ENCODE results near the gene DMD. TPM values are rescaled to one million over a fixed set of nuclear protein-coding genes. Genes with fewer than 3 reads are reported as not detected.

Gene DMD
- total RNA-seq, 3 donors from 2014 or later: 11.2 to 140 (median 12.6) TPM

DNA sequence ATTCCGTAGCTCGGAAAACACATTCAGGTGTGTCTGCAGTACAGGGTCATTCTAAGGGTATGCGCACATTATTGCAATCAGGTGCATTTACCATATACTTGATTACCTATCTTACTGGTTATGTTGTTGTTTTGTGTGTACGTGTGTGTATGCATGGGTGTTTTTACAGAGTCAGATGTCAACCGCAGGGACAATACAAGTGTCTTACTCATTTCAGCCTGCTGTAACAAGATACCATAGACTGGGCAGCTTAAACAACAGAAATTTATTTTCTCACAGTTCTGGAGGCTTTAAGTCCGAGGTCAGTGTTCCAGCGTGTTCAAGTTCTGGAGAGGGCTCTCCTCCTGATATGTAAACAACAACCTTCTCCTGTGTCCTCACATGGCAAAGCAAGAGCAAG, 316.7 kb downstream of the DMD start:
- H3K9me3 ChIP-seq: no peaks in the 10 kb centered on the region
- no peaks in the 10 kb centered on the region for H3K4me1 ChIP-seq (ENCODE audit: low read depth)
- DNase-seq (no peak), ATAC-seq (no peak)
- no peak overlapping the region for H3K4me3 ChIP-seq
- intact Hi-C loops (cut with DNase I, micrococcal nuclease): no loop called here
- H3K36me3 ChIP-seq (ENCODE audit: low read depth): no peaks in the 10 kb centered on the region
- TF ChIP-seq, protein P1, sequence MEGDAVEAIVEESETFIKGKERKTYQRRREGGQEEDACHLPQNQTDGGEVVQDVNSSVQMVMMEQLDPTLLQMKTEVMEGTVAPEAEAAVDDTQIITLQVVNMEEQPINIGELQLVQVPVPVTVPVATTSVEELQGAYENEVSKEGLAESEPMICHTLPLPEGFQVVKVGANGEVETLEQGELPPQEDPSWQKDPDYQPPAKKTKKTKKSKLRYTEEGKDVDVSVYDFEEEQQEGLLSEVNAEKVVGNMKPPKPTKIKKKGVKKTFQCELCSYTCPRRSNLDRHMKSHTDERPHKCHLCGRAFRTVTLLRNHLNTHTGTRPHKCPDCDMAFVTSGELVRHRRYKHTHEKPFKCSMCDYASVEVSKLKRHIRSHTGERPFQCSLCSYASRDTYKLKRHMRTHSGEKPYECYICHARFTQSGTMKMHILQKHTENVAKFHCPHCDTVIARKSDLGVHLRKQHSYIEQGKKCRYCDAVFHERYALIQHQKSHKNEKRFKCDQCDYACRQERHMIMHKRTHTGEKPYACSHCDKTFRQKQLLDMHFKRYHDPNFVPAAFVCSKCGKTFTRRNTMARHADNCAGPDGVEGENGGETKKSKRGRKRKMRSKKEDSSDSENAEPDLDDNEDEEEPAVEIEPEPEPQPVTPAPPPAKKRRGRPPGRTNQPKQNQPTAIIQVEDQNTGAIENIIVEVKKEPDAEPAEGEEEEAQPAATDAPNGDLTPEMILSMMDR (IDR thresholded peaks at IDR 0.05): no peak

DNA sequence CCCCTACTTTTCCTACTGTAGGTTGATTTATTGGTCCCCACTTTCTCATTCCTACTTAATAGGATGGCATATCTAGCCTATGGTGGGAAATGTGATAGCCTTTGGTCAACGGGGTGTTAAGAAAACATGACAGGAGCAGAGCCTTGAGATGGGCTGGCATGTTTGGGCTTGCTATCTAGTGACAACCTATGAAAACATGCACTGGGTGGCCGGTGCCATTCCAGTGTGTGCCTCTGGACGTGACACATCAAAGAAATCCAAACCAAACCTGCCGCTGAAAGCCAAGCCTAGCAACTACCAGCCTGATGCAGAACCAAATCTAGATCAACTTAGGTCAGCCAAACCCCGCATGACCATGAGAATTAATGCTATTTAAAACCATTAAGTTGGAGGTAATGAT, 317.6 kb downstream of the DMD start:
- no peak overlapping the region for H3K4me3 ChIP-seq
- no peaks in the 10 kb centered on the region for H3K36me3 ChIP-seq (ENCODE audit: low read depth)
- TF ChIP-seq, protein P1 (IDR thresholded peaks at IDR 0.05): no peak
- intact Hi-C loops (cut with DNase I, micrococcal nuclease): no loop called here
- H3K9me3 ChIP-seq: no peaks in the 10 kb centered on the region
- ATAC-seq: no peak
- no peak for DNase-seq
- no peaks in the 10 kb centered on the region for H3K4me1 ChIP-seq (ENCODE audit: low read depth)

DNA sequence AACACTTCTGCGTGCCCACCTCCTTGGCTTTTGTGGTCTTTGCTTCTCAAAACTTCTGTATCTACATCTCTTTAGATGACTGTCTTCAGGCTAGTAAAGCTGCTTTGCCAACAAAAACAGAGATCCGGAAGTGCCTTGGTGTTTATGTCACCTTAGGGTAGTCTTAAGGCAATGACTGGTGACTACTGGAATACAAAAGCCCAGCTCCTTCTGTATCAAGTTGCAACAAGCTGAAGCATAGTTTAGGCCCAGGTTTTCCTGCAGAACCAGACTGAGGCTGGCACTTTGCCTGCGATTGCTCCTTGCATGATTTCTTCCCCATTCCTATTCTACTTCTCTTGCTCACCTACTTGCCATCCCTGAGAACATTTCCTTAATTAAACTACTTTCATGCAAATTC, 333.8 kb downstream of the DMD start:
- H3K4me3 ChIP-seq: no peak overlapping the region
- TF ChIP-seq, protein P1 (IDR thresholded peaks at IDR 0.05): no peak
- intact Hi-C loops (cut with DNase I, micrococcal nuclease): no loop called here
- ATAC-seq (no peak), DNase-seq (no peak)
- no peaks in the 10 kb centered on the region for H3K4me1 ChIP-seq (ENCODE audit: low read depth)
- H3K9me3 ChIP-seq: no peaks in the 10 kb centered on the region
- no peaks in the 10 kb centered on the region for H3K36me3 ChIP-seq (ENCODE audit: low read depth)

DNA sequence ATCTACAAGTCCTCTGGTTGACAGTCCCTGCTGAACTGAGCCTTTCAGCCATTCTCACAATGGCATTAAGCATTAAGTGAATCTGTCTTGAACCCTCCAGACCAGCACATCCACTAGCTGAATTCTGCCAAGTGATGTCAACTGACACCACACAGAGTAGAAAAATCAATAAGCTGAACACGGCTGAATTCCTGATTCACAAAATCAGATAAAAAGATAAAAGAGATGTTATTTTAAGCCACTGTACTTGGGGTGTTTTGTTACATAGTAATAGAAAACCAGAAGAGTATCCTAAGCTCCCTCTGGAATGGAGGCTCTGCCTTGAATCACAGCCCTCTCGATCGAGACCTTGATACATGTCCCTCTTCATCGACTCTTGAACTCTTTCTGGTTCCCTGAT, 336.5 kb downstream of the DMD start:
- Histone ChIP-seq H3K36me3 (ENCODE audit: low read depth) (no peaks in the 10 kb centered on the region), H3K9me3 (no peaks in the 10 kb centered on the region), H3K4me3 (no peak overlapping the region), H3K4me1 (ENCODE audit: low read depth) (no peaks in the 10 kb centered on the region)
- DNase-seq: no peak
- intact Hi-C loops (cut with DNase I, micrococcal nuclease): no loop called here
- TF ChIP-seq, protein P1 (IDR thresholded peaks at IDR 0.05): no peak
- ATAC-seq: no peak

DNA sequence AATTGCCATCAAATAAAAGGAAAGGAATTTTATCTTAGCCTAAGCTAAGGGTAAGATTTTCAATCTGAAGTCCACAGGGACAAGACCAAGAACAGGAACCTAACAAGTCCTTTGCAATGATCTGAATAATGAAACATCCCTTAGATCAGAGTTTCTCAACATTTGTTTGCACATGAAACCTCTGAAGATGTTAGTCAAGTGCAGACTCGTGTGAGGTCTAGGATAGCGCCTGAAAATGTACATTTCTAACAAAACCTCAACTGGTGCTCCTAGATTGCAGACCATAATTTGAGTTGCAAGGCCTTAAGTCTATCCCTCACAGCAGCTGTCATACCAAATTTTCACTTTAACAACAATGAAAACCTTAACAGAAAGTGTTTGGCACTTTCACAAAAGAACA, 337.6 kb downstream of the DMD start:
- intact Hi-C loops (cut with DNase I, micrococcal nuclease): no loop called here
- Histone ChIP-seq H3K4me1 (ENCODE audit: low read depth) (no peaks in the 10 kb centered on the region), H3K4me3 (no peak overlapping the region), H3K9me3 (no peaks in the 10 kb centered on the region), H3K36me3 (ENCODE audit: low read depth) (no peaks in the 10 kb centered on the region)
- ATAC-seq (no peak), DNase-seq (no peak)
- TF ChIP-seq, protein P1 (IDR thresholded peaks at IDR 0.05): no peak

DNA sequence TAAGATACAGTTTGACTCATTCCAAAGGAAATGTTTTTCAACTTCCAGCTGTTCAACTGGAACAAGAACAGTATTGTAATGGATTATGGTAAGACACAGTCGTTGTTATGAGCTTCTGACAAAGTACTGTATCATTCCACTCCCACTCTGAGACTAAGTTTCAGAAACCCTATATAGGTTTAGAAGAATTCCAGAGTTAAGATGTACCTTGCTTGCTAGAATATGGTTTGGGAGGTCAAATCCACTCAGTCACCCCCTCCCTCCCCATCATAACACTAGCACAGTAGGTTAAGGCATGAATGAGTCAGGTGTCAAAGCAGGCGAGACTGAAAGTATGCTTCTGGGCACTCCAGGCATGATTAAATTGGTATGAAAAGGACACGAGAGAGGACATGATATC, 339.7 kb downstream of the DMD start:
- Histone ChIP-seq H3K4me3 (no peak overlapping the region), H3K9me3 (no peaks in the 10 kb centered on the region), H3K4me1 (ENCODE audit: low read depth) (no peaks in the 10 kb centered on the region), H3K36me3 (ENCODE audit: low read depth) (no peaks in the 10 kb centered on the region)
- ATAC-seq (no peak), DNase-seq (no peak)
- TF ChIP-seq, protein P1 (IDR thresholded peaks at IDR 0.05): no peak
- intact Hi-C loops (cut with DNase I, micrococcal nuclease): no loop called here
